B cell (primary cell): ENCODE measurements around the gene DOCK1. TPM values are rescaled to one million over a fixed set of nuclear protein-coding genes. Genes with fewer than 3 reads are reported as not detected.

Experiments used
- ATAC-seq: fragments of 200-7000 bp; cut with Tn5 transposase; one replicate; pipeline ENCODE4 v1.10.0; 2021; ENCODE audit warnings: low read depth, mild to moderate bottlenecking, moderate number of reproducible peaks, moderate library complexity
- CTCF ChIA-PET: fragments of 350-600 bp; sonication (Branson Sonifier 250); formaldehyde crosslinking; loops from one replicate; lab custom pipeline; 2021; ENCODE audit warnings: antibody characterized with exemption, inconsistent platforms; lab: Charles Lee
- POLR2A ChIA-PET: fragments of 350-600 bp; sonication (Branson Sonifier 250); formaldehyde crosslinking; loops from one replicate; lab custom pipeline; 2021; ENCODE audit warnings: antibody characterized with exemption; lab: Charles Lee
- DNase-seq: peaks from one replicate; pipeline ENCODE4 v3.0.0; 2013
- H2AFZ ChIP-seq: 2 replicates; pipeline ENCODE4 v1.6.1; 2012; ENCODE audit warnings: mild to moderate bottlenecking, low read depth, low read length; ENCODE audit not compliant: insufficient read depth, poor library complexity, severe bottlenecking
- H3K27ac ChIP-seq, 2 donors: 1 replicate in 1 of 2; 2 replicates in 1 of 2; pipeline ENCODE4 v1.5.1; 2012 to 2013; ENCODE audit warnings: low read length in 2 of 2, mild to moderate bottlenecking in 2 of 2, moderate library complexity in 1 of 2
- H3K27me3 ChIP-seq, 4 experiments: fragments of 200-600 bp in 1 of 4; sonication (generic) in 1 of 4; replicated peaks in 1 of 4; 1 replicate in 2 of 4; 2 replicates in 2 of 4; pipeline versions ENCODE4 v1.6.1 to v1.7.0; 2013 to 2016; ENCODE audit warnings: low read length in 3 of 4, mild to moderate bottlenecking in 2 of 4, mixed read lengths in 1 of 4, moderate library complexity in 1 of 4; ENCODE audit not compliant: insufficient read depth in 4 of 4, control insufficient read depth in 3 of 4; ENCODE audit errors: control extremely low read depth in 1 of 4
- H3K36me3 ChIP-seq, 2 experiments: replicated peaks in 1 of 2; 1 replicate in 1 of 2; 2 replicates in 1 of 2; pipeline versions ENCODE4 v1.6.1 to v1.7.1; 2013; ENCODE audit warnings: low read length in 1 of 2; ENCODE audit not compliant: insufficient read depth in 2 of 2, control insufficient read depth in 1 of 2; ENCODE audit errors: control extremely low read depth in 1 of 2, extremely low read depth in 1 of 2
- H3K4me1 ChIP-seq, 2 donors: fragments of 200-600 bp in 1 of 2; sonication (generic) in 1 of 2; 1 replicate in 1 of 2; 2 replicates in 1 of 2; pipeline versions ENCODE4 v1.5.1 to v1.6.1; 2013 to 2017; ENCODE audit warnings: low read length in 2 of 2; ENCODE audit not compliant: control insufficient read depth in 2 of 2, insufficient read depth in 2 of 2
- H3K4me2 ChIP-seq: replicated peaks from 2 replicates; pipeline ENCODE3; 2012; ENCODE audit warnings: mild to moderate bottlenecking, low read depth, low read length; ENCODE audit not compliant: poor library complexity, severe bottlenecking
- H3K4me3 ChIP-seq, 5 experiments: fragments of 200-600 bp in 1 of 5; sonication (generic) in 1 of 5; 1 replicate in 3 of 5; 2 replicates in 2 of 5; pipeline versions ENCODE4 v1.5.1 to v1.7.0; 2011 to 2016; ENCODE audit warnings: low read length in 4 of 5, mild to moderate bottlenecking in 4 of 5, low read depth in 2 of 5, control low read depth in 1 of 5, moderate library complexity in 1 of 5; ENCODE audit not compliant: insufficient read depth in 1 of 5; ENCODE audit errors: control extremely low read depth in 1 of 5, extremely low read depth in 1 of 5
- H3K79me2 ChIP-seq: fragments of 200-600 bp; sonication (generic); one replicate; pipeline ENCODE4 v1.6.0; 2016; ENCODE audit warnings: low read length; ENCODE audit not compliant: control insufficient read depth, insufficient read depth
- H3K9ac ChIP-seq: fragments of 200-600 bp; sonication (generic); 2 replicates; pipeline ENCODE4 v1.6.1; 2017; ENCODE audit warnings: mild to moderate bottlenecking, low read length, moderate library complexity
- H3K9me3 ChIP-seq, 3 donors: one replicate each; pipeline versions ENCODE4 v1.6.1 to v1.7.1; 2013; ENCODE audit warnings: low read length in 2 of 3; ENCODE audit not compliant: control insufficient read depth in 2 of 3, insufficient read depth in 1 of 3; ENCODE audit errors: control extremely low read depth in 1 of 3
- H4K20me1 ChIP-seq: 2 replicates; pipeline ENCODE4 v1.6.0; 2012; ENCODE audit warnings: mild to moderate bottlenecking, low read length; ENCODE audit not compliant: insufficient read depth, control insufficient read depth, poor library complexity, severe bottlenecking
- H3K27ac Mint-ChIP-seq: one replicate; pipeline ENCODE4 v1.8.0; 2021; ENCODE audit warnings: mixed read lengths
- H3K27me3 Mint-ChIP-seq: one replicate; pipeline ENCODE4 v1.8.0; 2021; ENCODE audit warnings: mixed read lengths
- H3K4me1 Mint-ChIP-seq: one replicate; pipeline ENCODE4 v1.8.0; 2021; ENCODE audit warnings: mixed read lengths
- H3K4me3 Mint-ChIP-seq: one replicate; pipeline ENCODE4 v1.8.0; 2021; ENCODE audit warnings: mixed read lengths
- H3K9me3 Mint-ChIP-seq: one replicate; pipeline ENCODE4 v1.8.0; 2022; ENCODE audit warnings: mixed read lengths; ENCODE audit not compliant: insufficient read depth
- EZH2 ChIP-seq: IDR thresholded peaks from 2 replicates; pipeline ENCODE4 v1.6.1; 2012; ENCODE audit warnings: borderline replicate concordance, low read depth, mild to moderate bottlenecking, moderate library complexity, low read length; ENCODE audit not compliant: insufficient read depth, poor library complexity, severe bottlenecking
- WGBS: methylation state at CpG from one replicate; pipeline ENCODE4 v1.1.5; 2013; ENCODE audit warnings: missing lambda C conversion rate; ENCODE audit not compliant: insufficient coverage; 5-methylcytosine and 5-hydroxymethylcytosine counted together
- intact Hi-C: fragments of 100-400 bp; cut with micrococcal nuclease; formaldehyde crosslinking; loops from one replicate; pipeline ENCODE4 v1.10.0; 2022
- polyA plus RNA-seq: library from polyadenylated mRNA; depleted of rRNA; stranded (reverse); fragments of >200 nt; gene quantifications from 2 replicates; pipeline ENCODE4 v1.2.3, GENCODE V29; 2012
- total RNA-seq, 2 donors: library from RNA; stranded (reverse); fragments of 120-200 nt in 1 of 2; gene quantifications; 1 replicate in 1 of 2; 2 replicates in 1 of 2; pipeline versions ENCODE4 v1.2.3 to v1.2.4, GENCODE V29; 2013 to 2022
- TF ChIP-seq, protein P1 (sequence below): fragments of 200-600 bp; IDR thresholded peaks from one replicate; pipeline ENCODE4 v1.8.0; 2022; ENCODE audit warnings: antibody characterized with exemption, mild to moderate bottlenecking

The DOCK1 gene
- total and polyA plus RNA-seq, 2 donors (not counting 1 experiment from before 2014, with no cell fraction given): not detected

DNA sequence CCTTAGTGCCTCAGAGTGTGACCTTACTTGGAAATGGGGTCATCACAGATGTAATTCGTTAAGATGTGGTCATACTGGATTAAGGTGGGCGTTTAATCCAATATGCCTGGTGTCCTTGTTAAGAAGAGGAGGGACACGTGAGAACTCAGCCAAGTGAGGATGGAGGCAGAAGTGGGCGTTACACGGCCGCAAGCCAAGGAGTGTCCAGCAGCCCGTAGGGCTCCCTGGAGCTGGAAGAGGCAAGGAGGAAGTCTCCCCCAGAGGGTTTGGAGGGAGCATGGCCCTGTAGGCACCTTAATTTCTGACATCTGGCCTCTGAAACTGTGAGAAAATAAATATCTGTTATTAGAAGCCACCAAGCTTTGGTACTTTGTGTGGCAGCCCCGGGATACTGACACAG is 21.3 kb downstream of the DOCK1 start:
- Mint-ChIP-seq H3K27me3 (no peaks in the 10 kb centered on the region), H3K9me3 (no peaks in the 10 kb centered on the region), H3K27ac (no peak overlapping the region), H3K4me1 (no peaks in the 10 kb centered on the region), H3K4me3 (no peak overlapping the region)
- H3K4me1 ChIP-seq: no peaks in the 10 kb centered on the region
- H3K9ac ChIP-seq: no peak overlapping the region
- no peak overlapping the region for H2AFZ ChIP-seq
- H3K9me3 ChIP-seq: peaks cover 0 to 4% (median 0%) of the 10 kb centered on the region in 3 donors
- no peaks in the 10 kb centered on the region for H4K20me1 ChIP-seq
- no peak overlapping the region for H3K27ac ChIP-seq
- POLR2A ChIA-PET: no interaction called here
- H3K4me3 ChIP-seq: no peak overlapping the region
- DNase-seq: no peak
- TF ChIP-seq, protein P1, sequence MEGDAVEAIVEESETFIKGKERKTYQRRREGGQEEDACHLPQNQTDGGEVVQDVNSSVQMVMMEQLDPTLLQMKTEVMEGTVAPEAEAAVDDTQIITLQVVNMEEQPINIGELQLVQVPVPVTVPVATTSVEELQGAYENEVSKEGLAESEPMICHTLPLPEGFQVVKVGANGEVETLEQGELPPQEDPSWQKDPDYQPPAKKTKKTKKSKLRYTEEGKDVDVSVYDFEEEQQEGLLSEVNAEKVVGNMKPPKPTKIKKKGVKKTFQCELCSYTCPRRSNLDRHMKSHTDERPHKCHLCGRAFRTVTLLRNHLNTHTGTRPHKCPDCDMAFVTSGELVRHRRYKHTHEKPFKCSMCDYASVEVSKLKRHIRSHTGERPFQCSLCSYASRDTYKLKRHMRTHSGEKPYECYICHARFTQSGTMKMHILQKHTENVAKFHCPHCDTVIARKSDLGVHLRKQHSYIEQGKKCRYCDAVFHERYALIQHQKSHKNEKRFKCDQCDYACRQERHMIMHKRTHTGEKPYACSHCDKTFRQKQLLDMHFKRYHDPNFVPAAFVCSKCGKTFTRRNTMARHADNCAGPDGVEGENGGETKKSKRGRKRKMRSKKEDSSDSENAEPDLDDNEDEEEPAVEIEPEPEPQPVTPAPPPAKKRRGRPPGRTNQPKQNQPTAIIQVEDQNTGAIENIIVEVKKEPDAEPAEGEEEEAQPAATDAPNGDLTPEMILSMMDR: no peak
- TF ChIP-seq EZH2: no peak
- H3K4me2 ChIP-seq: no peak overlapping the region
- no peak for ATAC-seq
- CTCF ChIA-PET: no interaction called here
- 94% methylated on average over 8 of the region's 8 CpGs for WGBS
- H3K79me2 ChIP-seq: no peaks in the 10 kb centered on the region
- no peaks in the 10 kb centered on the region for H3K27me3 ChIP-seq
- intact Hi-C loops: no loop called here
- no peaks in the 10 kb centered on the region for H3K36me3 ChIP-seq

DNA sequence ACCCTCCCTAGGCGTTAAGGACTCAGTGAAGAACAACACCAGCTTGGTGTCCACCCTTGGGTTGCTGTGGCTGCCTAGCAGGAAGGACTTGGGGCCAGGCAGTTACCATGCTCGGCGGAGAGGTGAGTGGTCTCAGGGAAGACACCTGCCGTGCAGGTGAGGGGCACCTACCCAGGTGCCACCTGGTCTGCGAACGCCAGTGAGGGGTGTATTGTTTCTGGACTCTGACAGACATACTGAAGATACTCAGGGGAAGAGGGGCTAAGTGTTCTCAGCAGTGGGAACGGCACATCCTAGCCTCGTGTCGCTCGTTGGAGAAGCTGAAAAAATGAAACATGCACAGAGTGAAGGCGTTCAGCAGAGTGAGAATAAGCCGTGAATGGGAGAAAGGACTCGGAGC is 22.6 kb downstream of the DOCK1 start:
- ATAC-seq: no peak
- no peak for TF ChIP-seq EZH2
- TF ChIP-seq, protein P1: no peak
- no peaks in the 10 kb centered on the region for H3K9me3 Mint-ChIP-seq

More for the DNA sequence above, 22.6 kb downstream of the DOCK1 start:
- Histone ChIP-seq H2AFZ (no peak overlapping the region), H3K36me3 (no peaks in the 10 kb centered on the region), H3K4me2 (no peak overlapping the region), H3K79me2 (no peaks in the 10 kb centered on the region), H3K9ac (no peak overlapping the region), H3K4me3 (no peak overlapping the region), H3K27ac (no peak overlapping the region), H3K4me1 (no peaks in the 10 kb centered on the region), H3K27me3 (no peaks in the 10 kb centered on the region), H3K9me3 (no peaks in the 10 kb centered on the region), H4K20me1 (no peaks in the 10 kb centered on the region)
- Mint-ChIP-seq H3K4me3 (no peak overlapping the region), H3K4me1 (no peaks in the 10 kb centered on the region), H3K27me3 (no peaks in the 10 kb centered on the region), H3K27ac (no peak overlapping the region)
- no peak for DNase-seq
- WGBS: 93% methylated on average over 13 of the region's 13 CpGs
- intact Hi-C loops: no loop called here
- ChIA-PET CTCF (no interaction called here), POLR2A (no interaction called here)
